OCI-LY7 (cell line): ENCODE data around the gene LHPP.

ENCODE experiments used
- CTCF ChIP-seq: fragments of 200-600 bp; sonication (generic); conservative IDR thresholded peaks from 2 replicates; pipeline ENCODE4 v1.5.1; 2014; ENCODE audit warnings: mild to moderate bottlenecking, antibody characterized with exemption, low read length, moderate library complexity, mixed read lengths
- EZH2phosphoT487 ChIP-seq: fragments of 200-600 bp; sonication (generic); IDR thresholded peaks from 2 replicates; pipeline ENCODE4 v1.6.1; 2018; ENCODE audit warnings: low read depth, borderline replicate concordance, mild to moderate bottlenecking, mixed run types, antibody characterized with exemption, low read length, moderate library complexity, mixed read lengths

GRCh38 chr10:124451276-124451675 lies 10.3 kb upstream of the LHPP start:
- TF ChIP-seq CTCF (no peak), EZH2phosphoT487 (no peak)
